PC-3 (cell line): ENCODE results near the gene TBC1D21. TPM values are rescaled to one million over a fixed set of nuclear protein-coding genes. Genes with fewer than 3 reads are reported as not detected.

Experiments used
- ATAC-seq: fragments of 200-7000 bp; cut with Tn5 transposase; 2 replicates; pipeline ENCODE4 v1.9.1; 2020; ENCODE audit warnings: mild to moderate bottlenecking, moderate library complexity
- BruUV-seq: library from RNA; stranded (reverse); fragments of 400-500 nt; replicated peaks from 2 replicates; lab custom pipeline; 2021; lab: Mats Ljungman, UMichigan
- CTCF ChIA-PET: fragments of 300-600 bp; sonication (Branson Sonifier 250); formaldehyde crosslinking; loops from one replicate; lab custom pipeline; 2022; ENCODE audit warnings: antibody characterized with exemption; lab: Charles Lee
- POLR2A ChIA-PET: fragments of 300-600 bp; sonication (Branson Sonifier 250); formaldehyde crosslinking; loops from one replicate; lab custom pipeline; 2022; ENCODE audit warnings: antibody characterized with exemption; ENCODE audit not compliant: unreplicated experiment; lab: Charles Lee
- DNase-seq: peaks from one replicate; pipeline ENCODE4 v3.0.0-alpha.2; 2015
- H2AFZ ChIP-seq: fragments of 300-600 bp; sonication (generic); 2 replicates; pipeline ENCODE4 v1.6.0; 2016; ENCODE audit warnings: antibody characterized with exemption, low read length
- H3F3A ChIP-seq: fragments of 300-600 bp; sonication (generic); one replicate; pipeline ENCODE4 v1.6.0; 2017; ENCODE audit warnings: antibody characterized with exemption, low read length, control low read depth, mild to moderate bottlenecking; ENCODE audit not compliant: unreplicated experiment
- H3K27ac ChIP-seq: fragments of 300-600 bp; sonication (generic); 2 replicates; pipeline ENCODE4 v1.5.1; 2016; ENCODE audit warnings: mild to moderate bottlenecking, low read length
- H3K27me3 ChIP-seq: fragments of 300-600 bp; sonication (generic); 2 replicates; pipeline ENCODE4 v1.6.1; 2016; ENCODE audit warnings: low read length, mixed read lengths
- H3K36me3 ChIP-seq: fragments of 300-600 bp; sonication (generic); 2 replicates; pipeline ENCODE4 v1.6.1; 2016; ENCODE audit warnings: low read depth, mixed run types, low read length, mixed read lengths
- H3K4me1 ChIP-seq: fragments of 300-600 bp; sonication (generic); 2 replicates; pipeline ENCODE4 v1.5.1; 2016; ENCODE audit warnings: low read length; ENCODE audit not compliant: insufficient read depth
- H3K4me2 ChIP-seq: fragments of 300-600 bp; sonication (generic); 2 replicates; pipeline ENCODE4 v1.6.0; 2016; ENCODE audit warnings: low read length
- H3K4me3 ChIP-seq: fragments of 300-600 bp; sonication (generic); 2 replicates; pipeline ENCODE4 v1.5.1; 2016; ENCODE audit warnings: mild to moderate bottlenecking, low read length, mixed read lengths
- H3K79me2 ChIP-seq: fragments of 300-600 bp; sonication (generic); 2 replicates; pipeline ENCODE4 v1.6.1; 2017; ENCODE audit warnings: low read length, mixed read lengths
- H3K9ac ChIP-seq: fragments of 300-600 bp; sonication (generic); 2 replicates; pipeline ENCODE4 v1.6.0; 2016; ENCODE audit warnings: mild to moderate bottlenecking, low read length
- H3K9me2 ChIP-seq: fragments of 300-600 bp; sonication (generic); replicated peaks from 2 replicates; pipeline ENCODE4 v1.6.1; 2016; ENCODE audit warnings: mixed run types, low read length, mixed read lengths
- H3K9me3 ChIP-seq: fragments of 300-600 bp; sonication (generic); 2 replicates; pipeline ENCODE4 v1.6.1; 2016; ENCODE audit warnings: low read length, mixed read lengths
- H4K20me1 ChIP-seq: fragments of 300-600 bp; sonication (generic); 2 replicates; pipeline ENCODE4 v1.6.1; 2016; ENCODE audit warnings: low read length, mixed read lengths
- CTCF ChIP-seq: fragments of 300-600 bp; sonication (generic); conservative IDR thresholded peaks from 2 replicates; pipeline ENCODE4 v1.5.1; 2017; ENCODE audit warnings: antibody characterized with exemption, low read depth, mild to moderate bottlenecking, low read length
- EZH2 ChIP-seq: fragments of 300-600 bp; sonication (generic); IDR thresholded peaks from one replicate; pipeline ENCODE4 v1.6.1; 2017; ENCODE audit warnings: antibody characterized with exemption, mild to moderate bottlenecking, low read length; ENCODE audit not compliant: unreplicated experiment
- EZH2phosphoT487 ChIP-seq: fragments of 300-600 bp; sonication (generic); IDR thresholded peaks from 2 replicates; pipeline ENCODE4 v1.6.1; 2018; ENCODE audit warnings: mild to moderate bottlenecking, antibody characterized with exemption, low read length, borderline replicate concordance
- intact Hi-C: fragments of 100-400 bp; cut with micrococcal nuclease; formaldehyde crosslinking; loops from 2 replicates; pipeline ENCODE4 v1.9.0; 2023
- total RNA-seq: library from RNA; depleted of rRNA; stranded (reverse); fragments of >200 nt; gene quantifications from 2 replicates; pipeline ENCODE4 v1.2.3, GENCODE V29; 2014

Gene TBC1D21
- total RNA-seq, 1 experiment from 2014 or later: not detected

- no peaks in the 10 kb centered on the region for H3F3A ChIP-seq
- no peak overlapping the region for H3K4me3 ChIP-seq
- TF ChIP-seq CTCF: no peak
- H3K9me3 ChIP-seq: no peaks in the 10 kb centered on the region
- no peak overlapping the region for H3K4me2 ChIP-seq
- POLR2A ChIA-PET: no interaction called here
- peaks cover 31% of the 10 kb centered on the region for H3K27me3 ChIP-seq
- BruUV-seq: no TSS peak
- H4K20me1 ChIP-seq: no peaks in the 10 kb centered on the region
- CTCF ChIA-PET: no interaction called here
- no peak overlapping the region for H3K27ac ChIP-seq
- no peak overlapping the region for H2AFZ ChIP-seq
- DNase-seq: no peak
- H3K9ac ChIP-seq: no peak overlapping the region
- no peaks in the 10 kb centered on the region for H3K79me2 ChIP-seq
- ATAC-seq: no peak
- H3K36me3 ChIP-seq: no peaks in the 10 kb centered on the region
- no peaks in the 10 kb centered on the region for H3K4me1 ChIP-seq
- intact Hi-C loops: no loop called here
- H3K9me2 ChIP-seq: no peaks in the 10 kb centered on the region
Measured at GRCh38 chr15:73870700-73871408, 2.5 kb upstream of the TBC1D21 start.

GRCh38 chr15:73872346-73872745, 1.0 kb upstream of the TBC1D21 start:
- DNase-seq (peak; percentile 7), ATAC-seq (no peak)
- CTCF ChIA-PET: no interaction called here
- Histone ChIP-seq H3K9me2 (no peaks in the 10 kb centered on the region), H3K36me3 (no peaks in the 10 kb centered on the region), H3K27me3 (peaks cover 20% of the 10 kb centered on the region), H3K9ac (no peak overlapping the region), H3K4me3 (no peak overlapping the region), H3F3A (no peaks in the 10 kb centered on the region), H2AFZ (no peak overlapping the region), H4K20me1 (no peaks in the 10 kb centered on the region), H3K27ac (no peak overlapping the region), H3K4me1 (no peaks in the 10 kb centered on the region), H3K9me3 (no peaks in the 10 kb centered on the region), H3K4me2 (no peak overlapping the region), H3K79me2 (no peaks in the 10 kb centered on the region)
- TF ChIP-seq CTCF (no peak), EZH2 (no peak), EZH2phosphoT487 (no peak)
- no TSS peak for BruUV-seq
- POLR2A ChIA-PET: no interaction called here
- intact Hi-C loops: no loop called here

GRCh38 chr15:73873889-73874511, 636 bp downstream of the TBC1D21 start:
- POLR2A ChIA-PET: no interaction called here
- no TSS peak for BruUV-seq

More at GRCh38 chr15:73873889-73874511, 636 bp downstream of the TBC1D21 start:
- Histone ChIP-seq H3K9me3 (no peaks in the 10 kb centered on the region), H3K27me3 (peaks cover 12% of the 10 kb centered on the region; the same call in 1 of the 2 replicates), H3K36me3 (no peaks in the 10 kb centered on the region), H2AFZ (no peak overlapping the region), H3K4me1 (no peaks in the 10 kb centered on the region), H4K20me1 (no peaks in the 10 kb centered on the region), H3K27ac (no peak overlapping the region), H3K9me2 (no peaks in the 10 kb centered on the region), H3K9ac (no peak overlapping the region), H3K4me2 (no peak overlapping the region), H3F3A (no peaks in the 10 kb centered on the region), H3K4me3 (no peak overlapping the region), H3K79me2 (no peaks in the 10 kb centered on the region)
- TF ChIP-seq EZH2phosphoT487: no peak
- TF ChIP-seq CTCF: peak; percentile 85
- TF ChIP-seq EZH2: no peak
- CTCF ChIA-PET: interaction anchor here (0.7 to 2.6 kb wide), 6 partner anchors 23 to 337 kb away, joined by 3 to 7 read pairs (median 4); no protein-coding TSS in a partner anchor
- ATAC-seq (peak; percentile 51; the same call in 1 of the 2 replicates), DNase-seq (peak; percentile 89)
- intact Hi-C loops: loop anchor here (2.0 kb wide), 2 partner anchors 41 to 91 kb away; no protein-coding TSS in a partner anchor
